ENCODE data around the gene GIMD1.
"Not testable (repeated sequence)": the region's sequence is repeated elsewhere in the genome, so short reads cannot be mapped to it uniquely, and the experiment has no call there.

The GIMD1 gene

DNA sequence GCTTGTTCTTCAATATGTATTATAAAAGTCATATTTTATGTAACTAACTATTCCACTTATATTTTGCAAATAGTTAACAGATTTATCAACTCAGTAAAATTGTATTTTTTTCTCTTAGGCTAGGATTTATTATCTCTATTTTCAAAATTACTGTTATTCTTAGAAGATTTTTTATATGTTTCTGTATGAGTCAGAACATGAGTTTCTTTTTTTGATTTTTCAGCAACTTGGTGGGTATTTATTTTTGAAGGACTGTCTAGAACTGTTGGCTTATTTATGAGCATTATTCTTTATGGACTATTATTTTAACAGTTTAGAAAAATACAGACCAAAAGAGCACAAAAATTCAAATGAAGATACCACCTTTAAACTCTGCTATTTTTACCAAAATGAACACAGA lies 45.5 kb downstream of the GIMD1 start:
- no peaks in the 10 kb centered on the region for H4K20me1 ChIP-seq (ENCODE audit: insufficient read depth, low read length)
- H3K36me3 ChIP-seq (replicated peaks; ENCODE audit: insufficient read depth, low read length) = peaks cover 4% of the 10 kb centered on the region; the same call in 1 of the 2 replicates
- H3K9me2 ChIP-seq (replicated peaks; ENCODE audit: insufficient read depth, low read length) = no peaks in the 10 kb centered on the region
- no peak for DNase-seq
- TF ChIP-seq, protein P1, sequence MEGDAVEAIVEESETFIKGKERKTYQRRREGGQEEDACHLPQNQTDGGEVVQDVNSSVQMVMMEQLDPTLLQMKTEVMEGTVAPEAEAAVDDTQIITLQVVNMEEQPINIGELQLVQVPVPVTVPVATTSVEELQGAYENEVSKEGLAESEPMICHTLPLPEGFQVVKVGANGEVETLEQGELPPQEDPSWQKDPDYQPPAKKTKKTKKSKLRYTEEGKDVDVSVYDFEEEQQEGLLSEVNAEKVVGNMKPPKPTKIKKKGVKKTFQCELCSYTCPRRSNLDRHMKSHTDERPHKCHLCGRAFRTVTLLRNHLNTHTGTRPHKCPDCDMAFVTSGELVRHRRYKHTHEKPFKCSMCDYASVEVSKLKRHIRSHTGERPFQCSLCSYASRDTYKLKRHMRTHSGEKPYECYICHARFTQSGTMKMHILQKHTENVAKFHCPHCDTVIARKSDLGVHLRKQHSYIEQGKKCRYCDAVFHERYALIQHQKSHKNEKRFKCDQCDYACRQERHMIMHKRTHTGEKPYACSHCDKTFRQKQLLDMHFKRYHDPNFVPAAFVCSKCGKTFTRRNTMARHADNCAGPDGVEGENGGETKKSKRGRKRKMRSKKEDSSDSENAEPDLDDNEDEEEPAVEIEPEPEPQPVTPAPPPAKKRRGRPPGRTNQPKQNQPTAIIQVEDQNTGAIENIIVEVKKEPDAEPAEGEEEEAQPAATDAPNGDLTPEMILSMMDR (IDR thresholded peaks at IDR 0.05; ENCODE audit: low read length) = no peak
- no peak for TF ChIP-seq EZH2 (optimal IDR thresholded peaks at IDR 0.05; ENCODE audit: low read depth, low read length)
- no peak for TF ChIP-seq EZH2phosphoT487 (IDR thresholded peaks at IDR 0.05; ENCODE audit: low read length)
- no peaks in the 10 kb centered on the region for H3K9me3 ChIP-seq (replicated peaks; ENCODE audit: insufficient read depth, low read length)
- H3K27ac ChIP-seq (ENCODE audit: low read length) = no peak overlapping the region
- peaks cover 41% of the 10 kb centered on the region for H3K79me2 ChIP-seq (ENCODE audit: low read length)
- H3K4me1 ChIP-seq (ENCODE audit: low read length) = peaks cover 4% of the 10 kb centered on the region; the same call in 1 of the 2 replicates
- no peak overlapping the region for H3K9ac ChIP-seq (ENCODE audit: low read length)
- H2AFZ ChIP-seq (ENCODE audit: low read length) = no peak overlapping the region
- H3K4me2 ChIP-seq (ENCODE audit: low read depth, low read length) = no peak overlapping the region
- no peaks in the 10 kb centered on the region for H3K27me3 ChIP-seq (replicated peaks; ENCODE audit: insufficient read depth, low read length)
- H3F3A ChIP-seq (ENCODE audit: insufficient read depth, low read length) = 0 out of 2 replicates have a peak, but pooled peaks cover 3% of the 10 kb centered on the region
- no peak overlapping the region for H3K4me3 ChIP-seq (ENCODE audit: low read length)

DNA sequence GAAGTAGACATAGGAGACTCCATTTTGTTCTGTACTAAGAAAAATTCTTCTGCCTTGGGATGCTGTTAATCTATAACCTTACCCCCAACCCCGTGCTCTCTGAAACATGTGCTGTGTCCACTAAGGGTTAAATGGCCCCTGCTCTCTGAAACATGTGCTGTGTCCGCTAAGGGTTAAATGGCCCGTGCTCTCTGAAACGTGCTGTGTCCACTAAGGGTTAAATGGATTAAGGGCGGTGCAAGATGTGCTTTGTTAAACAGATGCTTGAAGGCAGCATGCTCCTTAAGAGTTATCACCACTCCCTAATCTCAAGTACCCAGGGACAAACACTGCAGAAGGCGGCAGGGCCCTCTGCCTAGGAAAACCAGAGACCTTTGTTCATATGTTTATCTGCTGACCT lies 46.8 kb downstream of the GIMD1 start:
- H3K4me1 ChIP-seq (ENCODE audit: low read length) = peaks cover 12% of the 10 kb centered on the region
- H3K79me2 ChIP-seq (ENCODE audit: low read length) = peaks cover 54% of the 10 kb centered on the region
- not testable (repeated sequence) for H4K20me1 ChIP-seq (ENCODE audit: insufficient read depth, low read length); H3K9me2 ChIP-seq (replicated peaks; ENCODE audit: insufficient read depth, low read length); H3K4me3 ChIP-seq (ENCODE audit: low read length); H3K9ac ChIP-seq (ENCODE audit: low read length); H3K27me3 ChIP-seq (replicated peaks; ENCODE audit: insufficient read depth, low read length); H3K36me3 ChIP-seq (replicated peaks; ENCODE audit: insufficient read depth, low read length); H2AFZ ChIP-seq (ENCODE audit: low read length); H3K9me3 ChIP-seq (replicated peaks; ENCODE audit: insufficient read depth, low read length); DNase-seq; H3K4me2 ChIP-seq (ENCODE audit: low read depth, low read length); H3K27ac ChIP-seq (ENCODE audit: low read length); H3F3A ChIP-seq (ENCODE audit: insufficient read depth, low read length)

DNA sequence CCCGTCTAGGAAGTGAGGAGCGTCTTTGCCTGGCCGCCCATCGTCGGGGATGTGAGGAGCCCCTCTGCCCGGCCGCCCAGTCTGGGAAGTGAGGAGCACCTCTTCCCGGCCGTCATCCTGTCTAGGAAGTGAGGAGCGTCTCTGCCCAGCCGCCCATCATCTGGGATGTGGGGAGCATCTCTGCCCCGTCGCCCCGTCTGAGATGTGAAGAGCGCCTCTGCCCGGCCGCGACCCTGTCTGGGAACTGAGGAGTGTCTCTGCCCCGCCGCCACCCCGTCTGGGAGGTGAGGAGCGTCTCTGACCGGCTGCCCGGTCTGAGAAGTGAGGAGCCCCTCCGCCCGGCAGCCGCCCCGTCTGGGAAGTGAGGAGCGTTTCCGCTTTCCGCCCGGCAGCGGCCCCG lies 47.4 kb downstream of the GIMD1 start:
- DNase-seq; H3K4me3 ChIP-seq (ENCODE audit: low read length); H3K9ac ChIP-seq (ENCODE audit: low read length); H3K36me3 ChIP-seq (replicated peaks; ENCODE audit: insufficient read depth, low read length); H4K20me1 ChIP-seq (ENCODE audit: insufficient read depth, low read length); H2AFZ ChIP-seq (ENCODE audit: low read length); H3K9me3 ChIP-seq (replicated peaks; ENCODE audit: insufficient read depth, low read length); H3K27ac ChIP-seq (ENCODE audit: low read length); H3K4me2 ChIP-seq (ENCODE audit: low read depth, low read length); H3K9me2 ChIP-seq (replicated peaks; ENCODE audit: insufficient read depth, low read length); H3K27me3 ChIP-seq (replicated peaks; ENCODE audit: insufficient read depth, low read length); H3F3A ChIP-seq (ENCODE audit: insufficient read depth, low read length): not testable (repeated sequence)
- peaks cover 12% of the 10 kb centered on the region for H3K4me1 ChIP-seq (ENCODE audit: low read length)
- H3K79me2 ChIP-seq (ENCODE audit: low read length) = peaks cover 60% of the 10 kb centered on the region

DNA sequence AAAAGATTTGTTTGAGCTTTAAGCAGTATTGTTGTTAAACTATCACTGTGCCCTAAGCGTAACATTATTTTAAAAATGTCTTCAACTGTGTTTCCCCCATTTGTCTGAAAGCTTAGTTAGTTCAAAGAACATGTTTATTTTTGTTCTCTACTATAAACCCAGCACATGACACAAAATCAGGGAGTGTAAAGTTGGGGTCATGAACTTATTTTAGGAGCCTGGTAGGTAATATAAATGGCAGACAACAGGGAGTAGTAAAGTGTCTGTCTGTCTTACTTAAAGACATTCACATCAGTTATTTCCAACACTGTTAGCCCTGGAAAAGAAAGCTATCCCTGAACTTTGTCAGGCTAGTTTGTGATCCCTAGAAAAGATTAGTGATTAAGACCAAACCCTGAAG lies 48.3 kb downstream of the GIMD1 start:
- H3K9me2 ChIP-seq (replicated peaks; ENCODE audit: insufficient read depth, low read length) = no peaks in the 10 kb centered on the region
- H3K9ac ChIP-seq (ENCODE audit: low read length) = no peak overlapping the region
- peaks cover 66% of the 10 kb centered on the region for H3K79me2 ChIP-seq (ENCODE audit: low read length)
- no peak for DNase-seq
- H3K4me3 ChIP-seq (ENCODE audit: low read length) = no peak overlapping the region
- no peaks in the 10 kb centered on the region for H4K20me1 ChIP-seq (ENCODE audit: insufficient read depth, low read length)
- H3K9me3 ChIP-seq (replicated peaks; ENCODE audit: insufficient read depth, low read length) = no peaks in the 10 kb centered on the region
- TF ChIP-seq EZH2 (optimal IDR thresholded peaks at IDR 0.05; ENCODE audit: low read depth, low read length) = no peak
- no peak for TF ChIP-seq EZH2phosphoT487 (IDR thresholded peaks at IDR 0.05; ENCODE audit: low read length)
- TF ChIP-seq, protein P1 (IDR thresholded peaks at IDR 0.05; ENCODE audit: low read length) = no peak
- H3K4me1 ChIP-seq (ENCODE audit: low read length) = peaks cover 12% of the 10 kb centered on the region
- no peak overlapping the region for H2AFZ ChIP-seq (ENCODE audit: low read length)
- H3K36me3 ChIP-seq (replicated peaks; ENCODE audit: insufficient read depth, low read length) = no peaks in the 10 kb centered on the region
- no peaks in the 10 kb centered on the region for H3K27me3 ChIP-seq (replicated peaks; ENCODE audit: insufficient read depth, low read length)
- no peak overlapping the region for H3K27ac ChIP-seq (ENCODE audit: low read length)
- H3F3A ChIP-seq (ENCODE audit: insufficient read depth, low read length) = 0 out of 2 replicates have a peak, but pooled peaks cover 10% of the 10 kb centered on the region
- H3K4me2 ChIP-seq (ENCODE audit: low read depth, low read length) = no peak overlapping the region
